HepG2 (cell line): ENCODE results near the gene NLRC5. TPM values are rescaled to one million over a fixed set of nuclear protein-coding genes. Genes with fewer than 3 reads are reported as not detected.
A peak's percentile ranks its signal among the peaks of the same experiment; 100 is the strongest.

ENCODE experiments used
- ATAC-seq: fragments of 200-7000 bp; cut with Tn5 transposase; 3 replicates; pipeline ENCODE4 v1.9.1; 2020; ENCODE audit warnings: mild to moderate bottlenecking, moderate library complexity
- BruUV-seq: library from RNA; stranded (reverse); fragments of 400-500 nt; replicated peaks from 2 replicates; lab custom pipeline; 2021; lab: Mats Ljungman, UMichigan
- CTCF ChIA-PET: fragments of 300-600 bp; formaldehyde crosslinking; extraction: SDS; loops from one replicate; lab custom pipeline; 2021; ENCODE audit warnings: low total read pairs, inconsistent platforms, low intra/inter-chr PET ratio; lab: Yijun Ruan, JAX
- POLR2A ChIA-PET: fragments of 350-600 bp; sonication (Branson Sonifier 250); formaldehyde crosslinking; loops from one replicate; lab custom pipeline; 2020; ENCODE audit warnings: antibody characterized with exemption, inconsistent platforms; lab: Yijun Ruan, JAX
- DNase-seq: peaks from one replicate; pipeline ENCODE4 v3.0.0-alpha.2; 2015; ENCODE audit warnings: low spot score
- FAIRE-seq: peaks from 3 replicates; lab custom pipeline; 2011; peaks lifted over from hg19 to GRCh38; lab: Jason Lieb, UNC
- H2AFZ ChIP-seq: one replicate; pipeline ENCODE4 v1.6.1; 2011; ENCODE audit warnings: low read length, inconsistent platforms
- H3K27ac ChIP-seq: fragments of 300-600 bp; 3 replicates; pipeline ENCODE4 v1.8.0; 2011; ENCODE audit warnings: mixed run types, mild to moderate bottlenecking, mixed read lengths, low read length, inconsistent platforms; ENCODE audit not compliant: insufficient read depth; ENCODE audit errors: extremely low read length
- H3K27me3 ChIP-seq, 2 experiments: fragments of 200-600 bp in 1 of 2; 2 replicates in 1 of 2; 3 replicates in 1 of 2; pipeline versions ENCODE4 v1.6.0 to v1.8.0; 2011; ENCODE audit warnings: low read length in 2 of 2, mild to moderate bottlenecking in 2 of 2, moderate library complexity in 2 of 2, inconsistent platforms in 1 of 2; ENCODE audit not compliant: insufficient read depth in 2 of 2, control insufficient read depth in 1 of 2
- H3K36me3 ChIP-seq, 2 experiments: fragments of 200-600 bp in 1 of 2; replicated peaks in 1 of 2; 2 replicates in 1 of 2; 3 replicates in 1 of 2; pipeline versions ENCODE4 v1.5.1 to v1.8.0; 2011; ENCODE audit warnings: low read length in 2 of 2, inconsistent platforms in 1 of 2; ENCODE audit not compliant: insufficient read depth in 2 of 2, control insufficient read depth in 1 of 2
- H3K4me1 ChIP-seq: 2 replicates; pipeline ENCODE4 v1.5.1; 2012; ENCODE audit warnings: low read length, inconsistent platforms; ENCODE audit not compliant: insufficient read depth
- H3K4me2 ChIP-seq: 2 replicates; pipeline ENCODE4 v1.6.0; 2011; ENCODE audit warnings: low read depth, low read length, inconsistent platforms
- H3K4me3 ChIP-seq, 3 experiments: fragments of 200-600 bp in 1 of 3; sonication (generic), shearing (Covaris generic) in 1 of 3; replicated peaks in 1 of 3; 2 replicates each; pipeline ENCODE4 v1.5.1; 2011 to 2016; ENCODE audit warnings: low read length in 3 of 3, inconsistent platforms in 2 of 3, low read depth in 2 of 3, mild to moderate bottlenecking in 2 of 3, control low read depth in 1 of 3, mixed read lengths in 1 of 3; ENCODE audit not compliant: insufficient read depth in 1 of 3
- H3K79me2 ChIP-seq: one replicate; pipeline ENCODE4 v1.6.1; 2011; ENCODE audit warnings: low read length, inconsistent platforms; ENCODE audit not compliant: insufficient read depth
- H3K9ac ChIP-seq: 2 replicates; pipeline ENCODE4 v1.6.0; 2011; ENCODE audit warnings: mild to moderate bottlenecking, low read depth, low read length, inconsistent platforms; ENCODE audit not compliant: insufficient read depth
- H3K9me3 ChIP-seq: 2 replicates; pipeline ENCODE4 v1.5.1; 2012; ENCODE audit warnings: mild to moderate bottlenecking, low read length
- H4K20me1 ChIP-seq: 2 replicates; pipeline ENCODE4 v1.6.0; 2011; ENCODE audit warnings: inconsistent platforms, mild to moderate bottlenecking, low read length, moderate library complexity; ENCODE audit not compliant: insufficient read depth
- CAMTA2 ChIP-seq: sonication (generic); formaldehyde crosslinking; IDR thresholded peaks from 2 replicates; pipeline ENCODE4 v1.4.0; 2020; ENCODE audit warnings: mild to moderate bottlenecking, missing genetic modification reagents, borderline replicate concordance
- E2F5 ChIP-seq: sonication (generic); formaldehyde crosslinking; conservative IDR thresholded peaks from 2 replicates; pipeline ENCODE4 v1.4.0; 2020; ENCODE audit warnings: missing genetic modification reagents
- ETV5 ChIP-seq: IDR thresholded peaks from 2 replicates; pipeline ENCODE4 v1.6.1; 2018; ENCODE audit warnings: missing biosample characterization, missing genetic modification reagents, inconsistent platforms, borderline replicate concordance
- HOXA3 ChIP-seq: sonication (generic); formaldehyde crosslinking; IDR thresholded peaks from 2 replicates; pipeline ENCODE4 v1.5.0; 2020; ENCODE audit warnings: missing genetic modification reagents
- IRF2 ChIP-seq: IDR thresholded peaks from 2 replicates; pipeline ENCODE4 v1.6.1; 2018; ENCODE audit warnings: missing genetic modification reagents, missing compliant biosample characterization
- MTF1 ChIP-seq: sonication (generic); formaldehyde crosslinking; IDR thresholded peaks from 2 replicates; pipeline ENCODE4 v1.5.0; 2020; ENCODE audit warnings: missing genetic modification reagents
- NFYB ChIP-seq: sonication (generic); formaldehyde crosslinking; IDR thresholded peaks from 2 replicates; pipeline ENCODE4 v1.4.0; 2020; ENCODE audit warnings: missing genetic modification reagents
- PHF21A ChIP-seq: sonication (generic); formaldehyde crosslinking; IDR thresholded peaks from 2 replicates; pipeline ENCODE4 v1.5.0; 2020; ENCODE audit warnings: mild to moderate bottlenecking, missing genetic modification reagents
- RXRA ChIP-seq: sonication (generic); formaldehyde crosslinking; IDR thresholded peaks from 2 replicates; pipeline ENCODE4 v1.5.1; 2020; ENCODE audit warnings: missing genetic modification reagents
- XRCC5 ChIP-seq: fragments of 200-400 bp; formaldehyde crosslinking; optimal IDR thresholded peaks from 2 replicates; pipeline ENCODE3; 2017; ENCODE audit warnings: mild to moderate bottlenecking, low read length
- ZC3H13 ChIP-seq: sonication (generic); formaldehyde crosslinking; IDR thresholded peaks from 2 replicates; pipeline ENCODE4 v1.8.1; 2023; ENCODE audit warnings: mild to moderate bottlenecking, missing genetic modification reagents, moderate library complexity
- ZMYM3 ChIP-seq: sonication (generic); formaldehyde crosslinking; IDR thresholded peaks from 2 replicates; pipeline ENCODE4 v1.5.1; 2020; ENCODE audit warnings: mild to moderate bottlenecking, missing genetic modification reagents
- ZNF501 ChIP-seq: sonication (generic); formaldehyde crosslinking; IDR thresholded peaks from 2 replicates; pipeline ENCODE4 v1.5.1; 2020; ENCODE audit warnings: mild to moderate bottlenecking, moderate library complexity, missing genetic modification reagents
- ZNF543 ChIP-seq: sonication (generic); formaldehyde crosslinking; IDR thresholded peaks from 2 replicates; pipeline ENCODE4 v1.4.0; 2020; ENCODE audit warnings: mild to moderate bottlenecking, missing genetic modification reagents
- ZNF567 ChIP-seq: sonication (generic); formaldehyde crosslinking; IDR thresholded peaks from 2 replicates; pipeline ENCODE4 v1.8.1; 2023; ENCODE audit warnings: mild to moderate bottlenecking, missing genetic modification reagents, borderline replicate concordance
- WGBS: methylation state at CpG from one replicate; pipeline ENCODE4 v1.1.6; 2017; ENCODE audit warnings: low lambda C conversion rate; 5-methylcytosine and 5-hydroxymethylcytosine counted together
- in situ Hi-C: cut with HindIII; loops from 2 replicates; pipeline ENCODE4 v1.10.0; 2017; ENCODE audit warnings: low pct_unique_long_range_greater_than_20kb; ENCODE audit not compliant: extremely low pct_ligation_motif_present
- intact Hi-C: fragments of 100-400 bp; cut with micrococcal nuclease; formaldehyde crosslinking; loops from one replicate; pipeline ENCODE4 v1.10.0; 2022; ENCODE audit not compliant: unreplicated experiment
- polyA plus RNA-seq, 8 experiments: library from polyadenylated mRNA; depleted of rRNA in 3 of 8; stranded (reverse) in 7 of 8; unstranded in 1 of 8; fragments of >200 nt; fragmentation: Illumina TruSeq in 4 of 8; extraction: Trizol in 4 of 8; gene quantifications; 2 replicates each; pipeline versions ENCODE4 v1.2.1 to v1.2.3, GENCODE V29; 2011 to 2016; ENCODE audit warnings: low read depth in 4 of 8, missing spikeins in 1 of 8, mixed read lengths in 1 of 8; ENCODE audit not compliant: insufficient read depth in 1 of 8
- total RNA-seq, 5 experiments: library from RNA; depleted of rRNA; stranded (reverse); fragments of >200 nt; fragmentation: Illumina TruSeq; extraction: Trizol; gene quantifications; 2 replicates each; pipeline ENCODE4 v1.2.3, GENCODE V29; 2016; ENCODE audit warnings: low read depth in 1 of 5
- TF ChIP-seq, protein P1 (sequence below): sonication (generic); formaldehyde crosslinking; IDR thresholded peaks from 2 replicates; pipeline ENCODE4 v1.5.1; 2020; ENCODE audit warnings: mild to moderate bottlenecking, moderate library complexity, missing genetic modification reagents
- TF ChIP-seq, protein P2 (sequence below): sonication (generic); formaldehyde crosslinking; IDR thresholded peaks from 2 replicates; pipeline ENCODE4 v1.4.0; 2020; ENCODE audit warnings: low read depth, missing genetic modification reagents

NLRC5 gene
- total and polyA plus RNA-seq, 2 of the 13 experiments (the other 11 are each of a cell fraction or from before 2014, with no cell fraction given) = 6.3 to 12.7 TPM

DNA sequence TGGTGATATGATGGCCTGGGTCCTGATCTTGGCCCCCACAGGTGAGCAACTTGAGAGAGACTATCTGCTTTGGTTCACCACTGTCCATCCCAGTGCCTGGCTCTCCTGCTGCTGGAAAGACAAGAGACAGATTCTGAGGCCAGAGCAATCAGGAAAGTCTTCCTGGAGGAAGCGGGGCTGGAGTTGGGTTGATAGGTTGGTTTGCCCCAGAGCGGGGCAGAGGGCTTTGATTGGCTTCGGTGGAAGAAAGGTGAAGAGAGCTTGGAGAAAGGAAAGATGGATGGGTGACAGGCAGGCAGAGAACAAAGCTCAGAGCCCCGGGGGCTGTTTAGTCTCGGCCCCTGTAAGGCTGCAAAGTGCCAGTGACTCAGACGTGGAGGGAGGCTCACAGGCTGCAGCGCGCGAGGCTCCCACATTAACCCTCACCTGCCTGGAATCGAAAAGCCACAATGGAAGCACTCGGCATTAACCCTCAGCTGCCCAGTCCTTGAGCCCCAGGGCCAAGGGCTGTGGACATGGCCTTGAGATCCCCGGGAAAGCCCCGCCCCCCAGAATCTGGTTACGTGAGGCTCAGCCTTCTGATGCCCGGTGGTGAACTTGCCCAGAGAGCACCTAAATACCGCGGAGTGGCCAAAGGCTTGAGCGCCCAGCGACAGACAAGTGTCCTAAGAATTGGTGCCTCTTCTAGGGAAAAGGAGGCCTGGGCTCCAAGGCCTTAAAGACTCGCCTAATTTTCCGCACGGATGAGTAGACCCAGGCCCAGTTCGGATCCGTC is 102.0 kb downstream of the NLRC5 start:
- CTCF ChIA-PET = interaction anchor here (1.4 kb wide), 1 partner anchor 76 kb away, joined by 4 read pairs; no protein-coding TSS in a partner anchor
- TF ChIP-seq CAMTA2 (CRISPR knock-in tag) (0 out of 2 replicates have a peak, but pooled peaks have one; percentile 13), ZNF567 (CRISPR knock-in tag) (0 out of 2 replicates have a peak, but pooled peaks have one; percentile 51), RXRA (CRISPR knock-in tag) (peak; percentile 53; the same call in 1 of the 2 replicates), MTF1 (no peak), NFYB (CRISPR knock-in tag) (no peak), PHF21A (CRISPR knock-in tag) (peak; percentile 51; the same call in 1 of the 2 replicates), ZMYM3 (peak; percentile 91), ZC3H13 (CRISPR knock-in tag) (no peak), ZNF543 (no peak), ZNF501 (CRISPR knock-in tag) (peak; percentile 46; the same call in 1 of the 2 replicates), E2F5 (no peak), IRF2 (peak; percentile 40; the same call in 1 of the 2 replicates), HOXA3 (0 out of 2 replicates have a peak, but pooled peaks have one; percentile 35), ETV5 (CRISPR knock-in tag) (0 out of 2 replicates have a peak, but pooled peaks have one; percentile 16), XRCC5 (peak; percentile 64)
- TF ChIP-seq, protein P1, sequence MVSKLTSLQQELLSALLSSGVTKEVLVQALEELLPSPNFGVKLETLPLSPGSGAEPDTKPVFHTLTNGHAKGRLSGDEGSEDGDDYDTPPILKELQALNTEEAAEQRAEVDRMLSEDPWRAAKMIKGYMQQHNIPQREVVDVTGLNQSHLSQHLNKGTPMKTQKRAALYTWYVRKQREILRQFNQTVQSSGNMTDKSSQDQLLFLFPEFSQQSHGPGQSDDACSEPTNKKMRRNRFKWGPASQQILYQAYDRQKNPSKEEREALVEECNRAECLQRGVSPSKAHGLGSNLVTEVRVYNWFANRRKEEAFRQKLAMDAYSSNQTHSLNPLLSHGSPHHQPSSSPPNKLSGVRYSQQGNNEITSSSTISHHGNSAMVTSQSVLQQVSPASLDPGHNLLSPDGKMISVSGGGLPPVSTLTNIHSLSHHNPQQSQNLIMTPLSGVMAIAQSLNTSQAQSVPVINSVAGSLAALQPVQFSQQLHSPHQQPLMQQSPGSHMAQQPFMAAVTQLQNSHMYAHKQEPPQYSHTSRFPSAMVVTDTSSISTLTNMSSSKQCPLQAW (CRISPR knock-in tag) = 0 out of 2 replicates have a peak, but pooled peaks have one; percentile 36
- TF ChIP-seq, protein P2, sequence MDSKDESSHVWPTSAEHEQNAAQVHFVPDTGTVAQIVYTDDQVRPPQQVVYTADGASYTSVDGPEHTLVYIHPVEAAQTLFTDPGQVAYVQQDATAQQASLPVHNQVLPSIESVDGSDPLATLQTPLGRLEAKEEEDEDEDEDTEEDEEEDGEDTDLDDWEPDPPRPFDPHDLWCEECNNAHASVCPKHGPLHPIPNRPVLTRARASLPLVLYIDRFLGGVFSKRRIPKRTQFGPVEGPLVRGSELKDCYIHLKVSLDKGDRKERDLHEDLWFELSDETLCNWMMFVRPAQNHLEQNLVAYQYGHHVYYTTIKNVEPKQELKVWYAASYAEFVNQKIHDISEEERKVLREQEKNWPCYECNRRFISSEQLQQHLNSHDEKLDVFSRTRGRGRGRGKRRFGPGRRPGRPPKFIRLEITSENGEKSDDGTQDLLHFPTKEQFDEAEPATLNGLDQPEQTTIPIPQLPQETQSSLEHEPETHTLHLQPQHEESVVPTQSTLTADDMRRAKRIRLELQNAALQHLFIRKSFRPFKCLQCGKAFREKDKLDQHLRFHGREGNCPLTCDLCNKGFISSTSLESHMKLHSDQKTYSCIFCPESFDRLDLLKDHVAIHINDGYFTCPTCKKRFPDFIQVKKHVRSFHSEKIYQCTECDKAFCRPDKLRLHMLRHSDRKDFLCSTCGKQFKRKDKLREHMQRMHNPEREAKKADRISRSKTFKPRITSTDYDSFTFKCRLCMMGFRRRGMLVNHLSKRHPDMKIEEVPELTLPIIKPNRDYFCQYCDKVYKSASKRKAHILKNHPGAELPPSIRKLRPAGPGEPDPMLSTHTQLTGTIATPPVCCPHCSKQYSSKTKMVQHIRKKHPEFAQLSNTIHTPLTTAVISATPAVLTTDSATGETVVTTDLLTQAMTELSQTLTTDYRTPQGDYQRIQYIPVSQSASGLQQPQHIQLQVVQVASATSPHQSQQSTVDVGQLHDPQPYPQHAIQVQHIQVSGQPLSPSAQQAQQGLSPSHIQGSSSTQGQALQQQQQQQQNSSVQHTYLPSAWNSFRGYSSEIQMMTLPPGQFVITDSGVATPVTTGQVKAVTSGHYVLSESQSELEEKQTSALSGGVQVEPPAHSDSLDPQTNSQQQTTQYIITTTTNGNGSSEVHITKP (CRISPR knock-in tag) = peak; percentile 16; the same call in 1 of the 2 replicates

More for the DNA sequence above, 102.0 kb downstream of the NLRC5 start:
- Histone ChIP-seq H4K20me1 (no peaks in the 10 kb centered on the region), H3K27me3 (peaks cover 2 to 25% of the 10 kb centered on the region in 2 experiments; a peak in 4 of 5 replicates), H3K4me2 (peak overlapping the region; percentile 77), H3K36me3 (no peaks in the 10 kb centered on the region), H3K27ac (no peak overlapping the region), H3K9me3 (no peaks in the 10 kb centered on the region), H3K4me1 (peaks cover 23% of the 10 kb centered on the region), H3K9ac (peak overlapping the region; percentile 62; the same call in 1 of the 2 replicates), H3K4me3 (peak overlapping the region; percentile 72 to 84 (median 83)), H3K79me2 (no peaks in the 10 kb centered on the region), H2AFZ (no peak overlapping the region)
- intact Hi-C loops (no loop called here), in situ Hi-C loops (loop anchor here (5.0 kb wide), 1 partner anchor 76 kb away; no protein-coding TSS in a partner anchor)
- DNase-seq (peak; percentile 37), FAIRE-seq (peak; percentile 42), ATAC-seq (peak; percentile 54)
- POLR2A ChIA-PET = interaction anchor here (0.6 to 3.3 kb wide), 2 partner anchors 95 to 345 kb away, joined by 3 to 20 read pairs; partner anchors contain the start of genes PSME3IP1 and RSPRY1
- BruUV-seq = no TSS peak
- WGBS = 10% methylated on average over 19 of the region's 24 CpGs
